Renal pelvis (tissue), 12 donors: Measurements from ENCODE around the gene RPS15. TPM values are rescaled to one million over a fixed set of nuclear protein-coding genes. Genes with fewer than 3 reads are reported as not detected.

Experiments used
- DNase-seq: peaks from one replicate; pipeline ENCODE4 v3.0.0-alpha.2; 2013
- long read RNA-seq, 16 experiments: transcript quantifications; one replicate each; lab custom pipeline, GENCODE V29; 2026
- polyA plus RNA-seq, 3 donors: library from polyadenylated mRNA; unstranded; fragments of 120-200 nt; gene quantifications; one replicate each; pipeline ENCODE4 v1.2.1, GENCODE V29; 2013; ENCODE audit not compliant: insufficient read length in 3 of 3

RPS15 gene
- polyA plus RNA-seq, result 100 to 1,000 TPM; 716 to 925 (median 791) TPM
- long read RNA-seq, donor 1, transcript RPS15-209 (4 exons, 510 nt), result major isoform, 558 of 713 reads
- long read RNA-seq, donor 1, transcript RPS15-201 (4 exons, 534 nt), result minor isoform, 26 of 713 reads
- long read RNA-seq, donor 1, transcript RPS15-203 (3 exons, 570 nt), result minor isoform, 39 of 713 reads
- long read RNA-seq, donor 1, transcript RPS15-210 (3 exons, 873 nt), result minor isoform, 30 of 713 reads
- long read RNA-seq, donor 1, partial matches to known transcripts, result 6 of 713 reads
- long read RNA-seq, donor 1, other reads (novel, unspliced or antisense), result 50 of 713 reads
- long read RNA-seq, donor 2, transcript RPS15-209 (4 exons, 510 nt), result major isoform, 559 of 688 reads
- long read RNA-seq, donor 2, transcript RPS15-201 (4 exons, 534 nt), result minor isoform, 32 of 688 reads
- long read RNA-seq, donor 2, transcript RPS15-203 (3 exons, 570 nt), result minor isoform, 28 of 688 reads
- long read RNA-seq, donor 2, transcript RPS15-210 (3 exons, 873 nt), result minor isoform, 25 of 688 reads
- long read RNA-seq, donor 2, partial matches to known transcripts, result 0 of 688 reads
- long read RNA-seq, donor 2, other reads (novel, unspliced or antisense), result 32 of 688 reads
- long read RNA-seq, donor 3, transcript RPS15-210 (3 exons, 873 nt), result minor isoform, 29 of 622 reads
- long read RNA-seq, donor 3, transcript RPS15-201 (4 exons, 534 nt), result minor isoform, 22 of 622 reads
- long read RNA-seq, donor 3, transcript RPS15-203 (3 exons, 570 nt), result minor isoform, 15 of 622 reads
- long read RNA-seq, donor 3, transcript RPS15-209 (4 exons, 510 nt), result major isoform, 517 of 622 reads
- long read RNA-seq, donor 3, partial matches to known transcripts, result 10 of 622 reads
- long read RNA-seq, donor 3, other reads (novel, unspliced or antisense), result 22 of 622 reads
- long read RNA-seq, donor 4, transcript RPS15-209 (4 exons, 510 nt), result major isoform, 609 of 758 reads
- long read RNA-seq, donor 4, transcript RPS15-210 (3 exons, 873 nt), result minor isoform, 34 of 758 reads
- long read RNA-seq, donor 4, transcript RPS15-201 (4 exons, 534 nt), result minor isoform, 25 of 758 reads
- long read RNA-seq, donor 4, transcript RPS15-203 (3 exons, 570 nt), result minor isoform, 31 of 758 reads
- long read RNA-seq, donor 4, partial matches to known transcripts, result 6 of 758 reads
- long read RNA-seq, donor 4, other reads (novel, unspliced or antisense), result 41 of 758 reads
- long read RNA-seq, donor 5, transcript RPS15-209 (4 exons, 510 nt), result major isoform, 401 of 476 reads
- long read RNA-seq, donor 5, transcript RPS15-201 (4 exons, 534 nt), result minor isoform, 8 of 476 reads
- long read RNA-seq, donor 5, transcript RPS15-203 (3 exons, 570 nt), result minor isoform, 10 of 476 reads
- long read RNA-seq, donor 5, transcript RPS15-210 (3 exons, 873 nt), result minor isoform, 19 of 476 reads
- long read RNA-seq, donor 5, partial matches to known transcripts, result 7 of 476 reads
- long read RNA-seq, donor 5, other reads (novel, unspliced or antisense), result 25 of 476 reads
- long read RNA-seq, donor 6, transcript RPS15-209 (4 exons, 510 nt), result major isoform, 475 of 648 reads
- long read RNA-seq, donor 6, transcript RPS15-210 (3 exons, 873 nt), result minor isoform, 72 of 648 reads
- long read RNA-seq, donor 6, transcript RPS15-201 (4 exons, 534 nt), result minor isoform, 13 of 648 reads
- long read RNA-seq, donor 6, transcript RPS15-203 (3 exons, 570 nt), result minor isoform, 26 of 648 reads
- long read RNA-seq, donor 6, partial matches to known transcripts, result 5 of 648 reads
- long read RNA-seq, donor 6, other reads (novel, unspliced or antisense), result 49 of 648 reads
- long read RNA-seq, donor 7, transcript RPS15-203 (3 exons, 570 nt), result minor isoform, 16 of 824 reads
- long read RNA-seq, donor 7, transcript RPS15-210 (3 exons, 873 nt), result minor isoform, 54 of 824 reads
- long read RNA-seq, donor 7, transcript RPS15-209 (4 exons, 510 nt), result major isoform, 675 of 824 reads
- long read RNA-seq, donor 7, transcript RPS15-201 (4 exons, 534 nt), result minor isoform, 26 of 824 reads
- long read RNA-seq, donor 7, partial matches to known transcripts, result 13 of 824 reads
- long read RNA-seq, donor 7, other reads (novel, unspliced or antisense), result 33 of 824 reads
- long read RNA-seq, donor 8, transcript RPS15-203 (3 exons, 570 nt), result minor isoform, 8 of 295 reads
- long read RNA-seq, donor 8, transcript RPS15-210 (3 exons, 873 nt), result minor isoform, 10 of 295 reads
- long read RNA-seq, donor 8, transcript RPS15-209 (4 exons, 510 nt), result major isoform, 245 of 295 reads
- long read RNA-seq, donor 8, transcript RPS15-201 (4 exons, 534 nt), result minor isoform, 14 of 295 reads
- long read RNA-seq, donor 8, partial matches to known transcripts, result 8 of 295 reads
- long read RNA-seq, donor 8, other reads (novel, unspliced or antisense), result 6 of 295 reads
- long read RNA-seq, donor 9, transcript RPS15-210 (3 exons, 873 nt), result minor isoform, 35 of 799 reads
- long read RNA-seq, donor 9, transcript RPS15-203 (3 exons, 570 nt), result minor isoform, 15 of 799 reads
- long read RNA-seq, donor 9, transcript RPS15-201 (4 exons, 534 nt), result minor isoform, 22 of 799 reads
- long read RNA-seq, donor 9, transcript RPS15-209 (4 exons, 510 nt), result major isoform, 678 of 799 reads
- long read RNA-seq, donor 9, partial matches to known transcripts, result 11 of 799 reads
- long read RNA-seq, donor 9, other reads (novel, unspliced or antisense), result 32 of 799 reads
- long read RNA-seq, donor 10, transcript RPS15-209 (4 exons, 510 nt), result major isoform, 540 of 650 reads
- long read RNA-seq, donor 10, transcript RPS15-201 (4 exons, 534 nt), result minor isoform, 25 of 650 reads
- long read RNA-seq, donor 10, transcript RPS15-203 (3 exons, 570 nt), result minor isoform, 10 of 650 reads
- long read RNA-seq, donor 10, transcript RPS15-210 (3 exons, 873 nt), result minor isoform, 23 of 650 reads
- long read RNA-seq, donor 10, partial matches to known transcripts, result 10 of 650 reads
- long read RNA-seq, donor 10, other reads (novel, unspliced or antisense), result 38 of 650 reads
- long read RNA-seq, donor 11, transcript RPS15-209 (4 exons, 510 nt), result major isoform, 457 of 558 reads
- long read RNA-seq, donor 11, transcript RPS15-203 (3 exons, 570 nt), result minor isoform, 17 of 558 reads
- long read RNA-seq, donor 11, transcript RPS15-201 (4 exons, 534 nt), result minor isoform, 19 of 558 reads
- long read RNA-seq, donor 11, transcript RPS15-210 (3 exons, 873 nt), result minor isoform, 23 of 558 reads
- long read RNA-seq, donor 11, partial matches to known transcripts, result 6 of 558 reads
- long read RNA-seq, donor 11, other reads (novel, unspliced or antisense), result 31 of 558 reads
- long read RNA-seq, donor 12, transcript RPS15-209 (4 exons, 510 nt), result major isoform, 941 of 1,154 reads
- long read RNA-seq, donor 12, transcript RPS15-203 (3 exons, 570 nt), result minor isoform, 31 of 1,154 reads
- long read RNA-seq, donor 12, transcript RPS15-201 (4 exons, 534 nt), result minor isoform, 37 of 1,154 reads
- long read RNA-seq, donor 12, transcript RPS15-210 (3 exons, 873 nt), result minor isoform, 58 of 1,154 reads
- long read RNA-seq, donor 12, partial matches to known transcripts, result 13 of 1,154 reads
- long read RNA-seq, donor 12, other reads (novel, unspliced or antisense), result 62 of 1,154 reads
- long read RNA-seq, donor 13, transcript RPS15-209 (4 exons, 510 nt), result major isoform, 375 of 509 reads
- long read RNA-seq, donor 13, transcript RPS15-203 (3 exons, 570 nt), result minor isoform, 11 of 509 reads
- long read RNA-seq, donor 13, transcript RPS15-201 (4 exons, 534 nt), result minor isoform, 29 of 509 reads
- long read RNA-seq, donor 13, transcript RPS15-210 (3 exons, 873 nt), result minor isoform, 37 of 509 reads
- long read RNA-seq, donor 13, partial matches to known transcripts, result 16 of 509 reads
- long read RNA-seq, donor 13, other reads (novel, unspliced or antisense), result 37 of 509 reads
- long read RNA-seq, donor 14, result 0 reads
- long read RNA-seq, donor 15, result 0 reads
- long read RNA-seq, donor 16, transcript RPS15-209 (4 exons, 510 nt), result major isoform, 638 of 767 reads
- long read RNA-seq, donor 16, transcript RPS15-203 (3 exons, 570 nt), result minor isoform, 22 of 767 reads
- long read RNA-seq, donor 16, transcript RPS15-201 (4 exons, 534 nt), result minor isoform, 23 of 767 reads
- long read RNA-seq, donor 16, transcript RPS15-210 (3 exons, 873 nt), result minor isoform, 21 of 767 reads
- long read RNA-seq, donor 16, partial matches to known transcripts, result 21 of 767 reads
- long read RNA-seq, donor 16, other reads (novel, unspliced or antisense), result 35 of 767 reads

DNA sequence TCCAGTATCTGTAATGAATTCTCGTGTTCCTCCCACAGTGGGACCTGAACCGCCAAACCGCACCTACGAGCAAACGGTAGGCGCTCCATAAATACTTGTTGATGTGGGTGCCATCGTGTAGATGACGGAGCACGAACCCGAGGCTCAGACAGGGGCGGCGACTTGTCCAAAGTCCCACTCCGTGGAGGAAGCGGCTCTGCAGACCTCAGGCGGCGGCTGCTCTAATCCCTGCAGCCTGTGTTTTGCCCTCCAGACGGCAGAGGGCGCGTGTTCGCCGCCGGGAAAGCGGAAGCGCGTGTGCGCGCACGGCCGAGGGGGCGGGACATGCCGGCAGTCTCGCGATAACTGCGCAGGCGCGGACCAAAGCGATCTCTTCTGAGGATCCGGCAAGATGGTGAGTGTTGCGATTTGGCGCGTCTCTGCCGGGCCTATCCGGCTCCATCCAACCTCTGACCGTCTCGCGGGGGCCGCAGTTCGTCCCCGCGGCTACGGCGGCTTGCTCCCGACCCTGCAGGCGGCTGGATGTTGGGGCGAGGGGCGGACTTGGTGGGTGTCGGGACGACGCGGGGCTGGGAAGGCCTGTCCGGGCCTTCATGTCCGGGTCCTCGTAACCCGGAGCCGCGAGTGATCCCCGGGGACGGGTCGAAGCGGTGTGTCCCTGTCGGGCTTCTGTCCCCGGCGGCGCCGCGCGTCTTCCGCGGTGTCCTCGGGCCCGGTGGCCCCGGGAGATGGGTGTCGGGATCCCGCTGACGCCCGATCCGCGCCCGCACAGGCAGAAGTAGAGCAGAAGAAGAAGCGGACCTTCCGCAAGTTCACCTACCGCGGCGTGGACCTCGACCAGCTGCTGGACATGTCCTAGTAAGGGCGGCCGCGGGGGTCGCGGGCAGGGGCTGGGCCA lies at the start of gene RPS15:
TSS of gene RPS15 (plus strand) at position 362 of the 898 bp plus-strand sequence. CDS start at position 392, 30 bp downstream.
- peak; percentile 93 for DNase-seq

DNA sequence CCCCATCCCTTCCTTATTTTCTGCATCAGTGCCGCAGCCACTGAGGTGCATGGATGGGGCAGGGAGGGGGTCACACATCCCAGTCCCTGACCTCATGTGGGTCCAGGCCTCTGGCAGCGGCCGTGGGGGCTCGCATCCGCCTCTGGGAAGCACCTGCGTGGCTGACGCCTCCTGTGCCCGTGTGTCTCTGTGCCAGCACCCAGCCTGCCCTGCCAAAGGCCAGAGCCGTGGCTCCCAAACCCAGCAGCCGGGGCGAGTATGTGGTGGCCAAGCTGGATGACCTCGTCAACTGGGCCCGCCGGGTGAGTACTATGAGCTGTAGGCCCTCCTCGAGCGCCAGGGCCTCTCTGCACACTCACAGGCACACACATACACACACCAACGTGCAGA lies 49.6 kb upstream of the RPS15 start:
- DNase-seq, result no peak

DNA sequence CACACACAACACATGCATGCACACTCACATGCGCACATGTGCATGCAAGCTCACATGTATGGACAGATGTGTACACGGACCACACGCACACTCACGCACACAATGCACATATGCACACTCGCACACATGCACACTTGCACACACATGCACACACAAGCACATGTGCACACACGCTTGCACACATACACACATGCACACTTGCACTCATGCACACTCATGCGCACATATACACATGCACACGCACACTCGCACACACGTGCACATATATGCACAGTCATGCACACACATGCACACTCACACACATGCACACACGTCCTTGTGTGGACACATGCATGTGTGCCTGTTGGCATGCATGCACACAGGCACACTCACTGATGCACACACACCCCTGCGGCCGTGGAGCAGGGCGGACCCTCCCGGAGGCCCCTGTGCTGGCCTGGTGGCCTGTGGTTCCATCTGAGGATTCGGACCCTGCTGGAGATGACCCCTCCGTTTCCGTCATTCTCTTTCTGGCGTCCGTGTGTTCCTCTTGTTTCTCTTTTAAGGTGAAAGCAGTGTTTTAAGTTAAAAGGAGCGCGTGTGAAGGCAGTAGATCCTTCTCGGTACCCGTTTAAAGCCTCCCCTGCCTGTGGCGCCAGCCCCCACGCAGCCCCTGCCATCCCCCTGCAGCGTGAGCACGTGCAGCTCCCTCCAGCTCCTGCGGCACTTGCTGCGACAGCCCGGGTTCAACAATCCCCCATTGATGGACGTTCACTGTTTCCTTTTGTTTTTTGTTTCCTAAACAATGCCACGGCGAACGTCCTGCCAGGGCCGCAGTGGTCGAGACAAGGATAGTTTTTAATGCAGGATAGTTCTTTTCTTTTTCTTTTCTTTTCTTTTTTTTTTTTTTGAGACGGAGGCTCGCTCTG lies 48.9 kb upstream of the RPS15 start:
- DNase-seq, result no peak

DNA sequence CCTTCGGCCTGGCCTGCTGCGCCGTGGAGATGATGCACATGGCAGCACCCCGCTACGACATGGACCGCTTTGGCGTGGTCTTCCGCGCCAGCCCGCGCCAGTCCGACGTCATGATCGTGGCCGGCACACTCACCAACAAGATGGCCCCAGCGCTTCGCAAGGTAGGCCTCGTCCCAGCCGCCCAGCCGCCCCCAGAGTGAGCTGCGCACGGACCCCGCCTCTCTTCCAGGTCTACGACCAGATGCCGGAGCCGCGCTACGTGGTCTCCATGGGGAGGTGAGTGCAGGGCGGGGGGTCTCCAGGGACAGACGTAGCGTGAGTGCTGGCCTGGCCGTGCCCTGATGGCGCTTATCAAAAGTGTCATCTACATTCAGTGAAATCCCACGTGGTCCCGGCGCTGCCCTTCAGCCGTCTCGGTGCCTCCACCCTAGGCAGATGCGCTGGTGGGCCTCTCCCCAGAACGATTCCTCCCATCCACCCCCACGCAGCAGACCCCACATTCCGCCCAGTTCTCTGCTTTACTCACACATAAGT lies 47.2 kb upstream of the RPS15 start:
- DNase-seq, result no peak

DNA sequence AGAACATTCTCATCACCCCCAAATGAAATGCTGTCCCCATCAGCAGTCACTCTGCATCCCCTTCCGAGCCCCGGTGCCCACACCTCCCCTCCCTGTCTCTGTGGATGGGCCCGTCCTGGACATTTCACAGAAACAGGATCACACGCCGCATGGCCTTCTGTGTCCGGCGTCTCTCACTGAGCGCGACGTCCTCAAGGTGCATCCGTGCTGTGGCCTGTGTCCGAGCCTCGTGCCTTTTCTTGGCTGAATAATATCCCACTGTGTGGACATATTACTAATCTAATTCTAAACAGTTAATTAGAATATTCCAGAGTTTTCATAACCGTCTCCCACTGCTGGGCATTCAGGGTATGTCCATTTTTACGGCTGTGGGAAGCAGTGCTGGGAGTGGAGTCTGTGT lies 45.8 kb upstream of the RPS15 start:
- no peak for DNase-seq

DNA sequence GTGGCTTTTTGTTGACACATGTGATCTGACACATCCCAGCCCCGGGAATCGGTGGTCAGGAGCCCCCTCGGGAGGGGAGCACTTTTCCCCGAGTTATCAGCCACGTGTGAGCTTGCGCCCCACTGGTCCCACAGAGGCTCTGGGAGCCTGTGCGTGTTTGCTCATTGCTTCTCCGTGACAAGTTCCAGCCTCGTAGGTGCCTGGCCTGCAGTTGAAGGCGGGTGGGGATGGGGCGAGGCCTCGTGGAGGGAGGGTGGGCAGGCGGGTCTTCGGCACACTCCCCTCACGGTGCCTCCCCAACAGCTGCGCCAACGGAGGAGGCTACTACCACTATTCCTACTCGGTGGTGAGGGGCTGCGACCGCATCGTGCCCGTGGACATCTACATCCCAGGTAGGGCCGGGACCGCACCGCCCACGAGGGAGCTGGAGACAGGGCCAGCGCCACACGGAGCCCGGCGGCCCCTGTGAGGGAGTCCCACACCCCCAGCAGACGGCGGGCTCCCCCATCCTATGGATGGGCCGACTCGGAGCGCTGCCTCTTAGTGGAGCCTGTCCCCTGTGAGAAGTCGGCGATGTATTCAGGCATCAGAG lies 45.2 kb upstream of the RPS15 start:
- DNase-seq, result no peak

DNA sequence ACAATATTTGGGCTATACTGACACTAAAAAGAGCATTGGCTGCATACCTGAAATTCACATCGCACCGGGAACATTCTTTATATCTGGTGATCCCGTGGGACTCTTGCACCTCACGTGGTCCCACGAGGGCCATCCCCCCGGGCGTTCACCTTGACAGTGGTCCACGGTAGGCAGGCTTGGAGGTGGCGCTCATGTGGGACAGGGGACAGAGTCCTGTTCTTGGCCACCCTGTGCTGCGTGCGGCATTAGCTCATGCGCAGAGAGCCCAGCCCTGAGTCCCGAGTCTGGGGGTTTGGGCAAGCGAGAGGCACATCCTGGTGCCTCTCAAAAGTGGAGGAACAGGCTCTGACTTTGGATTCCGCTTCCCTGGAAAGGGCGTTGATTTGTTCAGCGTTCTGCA lies 44.4 kb upstream of the RPS15 start:
- DNase-seq, result no peak

DNA sequence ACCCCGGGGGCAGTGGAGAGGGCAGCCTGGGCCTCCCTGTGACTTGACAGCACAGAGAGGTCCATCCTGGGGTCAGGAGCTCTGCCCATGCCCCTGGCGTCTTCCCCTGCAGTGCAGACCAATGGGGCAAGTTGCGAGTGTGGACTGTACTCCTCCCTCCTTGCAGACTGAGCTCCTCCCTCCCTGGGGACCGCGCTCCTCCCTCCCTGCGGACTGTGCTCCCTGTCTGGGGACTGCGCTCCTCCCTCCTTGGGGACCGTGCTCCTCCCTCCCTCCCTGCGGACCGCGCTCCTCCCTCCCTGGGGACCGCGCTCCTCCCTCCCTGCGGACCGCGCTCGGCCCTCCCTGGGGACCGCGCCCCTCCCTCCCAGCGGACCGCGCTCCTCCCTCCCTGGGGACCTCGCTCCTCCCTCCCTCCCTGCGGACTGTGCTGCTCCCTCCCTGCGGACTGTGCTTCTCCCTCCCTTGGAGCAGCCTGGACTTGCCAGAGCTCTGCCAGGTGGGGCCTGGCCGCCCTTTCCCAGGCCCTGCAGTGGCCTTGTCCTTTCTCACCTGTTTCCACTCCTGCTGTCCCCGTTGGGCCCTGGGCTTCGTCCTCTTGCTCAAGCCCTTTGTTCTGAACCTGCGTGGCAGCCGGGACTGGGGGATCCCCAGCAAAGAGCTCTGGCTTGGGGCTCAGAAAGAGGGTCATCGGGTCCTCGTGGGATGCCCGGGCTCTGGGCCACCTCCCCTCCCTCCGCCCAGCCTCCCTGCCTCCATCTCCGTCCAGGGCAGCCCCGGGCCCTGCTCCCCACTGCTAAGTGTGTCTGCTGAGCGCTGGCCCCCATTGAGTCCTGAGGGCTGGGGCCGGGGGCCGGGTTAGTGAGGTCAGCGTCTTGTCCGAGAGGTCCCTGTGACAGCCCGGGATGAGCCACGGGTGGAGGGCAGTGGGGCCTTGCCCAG lies 43.7 kb upstream of the RPS15 start:
- no peak for DNase-seq

DNA sequence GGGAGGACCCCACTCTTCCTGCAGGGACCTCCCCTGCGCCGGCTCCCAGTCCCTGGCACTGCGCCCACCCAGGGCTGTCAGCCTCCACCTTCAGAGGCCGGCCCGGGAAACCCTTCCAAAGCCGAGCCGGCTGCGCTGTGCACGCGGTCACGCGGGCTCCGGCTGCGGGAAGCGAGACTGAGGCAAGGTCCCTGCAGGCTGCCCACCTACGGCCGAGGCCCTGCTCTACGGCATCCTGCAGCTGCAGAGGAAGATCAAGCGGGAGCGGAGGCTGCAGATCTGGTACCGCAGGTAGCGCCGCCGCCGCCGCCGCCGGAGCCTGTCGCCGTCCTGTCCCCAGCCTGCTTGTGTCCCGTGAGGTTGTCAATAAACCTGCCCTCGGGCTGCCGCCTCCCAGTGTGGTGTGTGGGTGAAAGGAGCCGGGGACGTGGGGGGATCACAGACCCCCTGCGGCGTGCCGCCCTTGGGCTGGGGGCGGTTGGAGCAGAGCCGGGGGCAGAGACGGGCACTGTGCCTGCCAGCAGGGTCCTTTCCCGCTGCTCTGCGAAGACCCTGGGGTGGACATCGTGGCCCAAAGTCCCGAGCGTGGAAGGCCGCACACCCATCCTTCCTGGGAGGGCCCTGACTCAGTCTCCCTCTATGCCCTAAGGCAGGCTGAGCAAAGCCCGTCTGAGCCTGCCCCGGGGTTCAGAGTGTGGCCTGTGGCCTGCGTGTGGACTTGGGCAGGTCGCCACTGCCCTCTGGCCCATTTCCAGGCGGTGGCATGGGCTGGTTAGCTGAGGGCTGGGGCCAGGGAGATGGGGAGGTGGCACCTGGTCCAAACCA lies 42.8 kb upstream of the RPS15 start:
- DNase-seq, result no peak

DNA sequence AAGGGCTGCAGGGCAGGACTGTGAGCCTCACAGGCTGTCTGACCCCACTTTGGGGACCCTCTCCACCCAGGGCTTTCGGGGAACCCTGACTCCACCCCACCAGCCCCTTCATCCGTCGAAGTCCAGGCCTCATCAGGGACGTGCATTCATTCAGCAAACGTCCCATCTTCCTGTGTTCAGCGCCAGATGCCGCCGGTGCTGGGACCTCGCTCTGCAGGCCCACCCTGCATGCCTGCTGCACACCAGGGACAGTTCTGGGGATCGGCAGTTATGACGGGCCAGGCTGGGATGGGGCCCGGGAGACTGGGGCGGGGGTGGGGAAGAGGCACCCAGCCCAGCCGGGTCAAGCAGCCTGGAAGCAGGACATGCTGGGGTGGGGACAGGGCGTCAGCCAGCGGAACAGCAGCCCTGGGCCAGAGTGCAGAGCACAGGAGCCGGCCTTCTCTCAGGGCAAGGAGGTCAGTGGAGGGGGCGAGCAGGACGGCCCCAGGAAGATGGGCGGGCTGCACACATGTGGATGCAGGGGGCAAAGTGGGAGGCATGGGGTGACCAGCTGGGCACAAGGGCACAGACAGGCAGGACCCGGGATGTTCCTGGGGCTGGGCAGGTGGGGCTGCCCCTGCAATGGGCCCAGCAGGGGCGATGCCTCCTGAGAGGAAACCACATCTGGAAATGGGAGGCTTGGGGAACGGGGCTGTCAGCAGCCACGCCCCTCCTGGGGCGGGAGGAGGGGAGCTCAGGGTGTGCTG lies 42.0 kb upstream of the RPS15 start:
- DNase-seq, result no peak
